HepG2 (cell line): ENCODE measurements around the gene TM9SF4. TPM values are rescaled to one million over a fixed set of nuclear protein-coding genes. Genes with fewer than 3 reads are reported as not detected.

Experiments used
- BORCS8-MEF2B ChIP-seq: sonication (generic); formaldehyde crosslinking; IDR thresholded peaks from 2 replicates; pipeline ENCODE4 v1.8.0; 2022; ENCODE audit warnings: mild to moderate bottlenecking, missing genetic modification reagents
- CTCF ChIP-seq: sonication (generic); formaldehyde crosslinking; IDR thresholded peaks from 2 replicates; pipeline ENCODE4 v1.5.0; 2020; ENCODE audit warnings: mild to moderate bottlenecking, missing genetic modification reagents, moderate library complexity
- GATAD1 ChIP-seq: IDR thresholded peaks from 2 replicates; pipeline ENCODE4 v1.6.1; 2016; ENCODE audit warnings: missing genetic modification reagents, missing compliant biosample characterization
- HNRNPLL ChIP-seq: fragments of 200-400 bp; formaldehyde crosslinking; IDR thresholded peaks from 2 replicates; pipeline ENCODE4 v1.6.1; 2017; ENCODE audit warnings: mild to moderate bottlenecking, low read depth, low read length; ENCODE audit not compliant: poor library complexity, severe bottlenecking
- NAIF1 ChIP-seq: sonication (generic); formaldehyde crosslinking; IDR thresholded peaks from 2 replicates; pipeline ENCODE4 v1.5.0; 2020; ENCODE audit warnings: mild to moderate bottlenecking, missing genetic modification reagents, borderline replicate concordance
- RBM22 ChIP-seq: fragments of 200-400 bp; formaldehyde crosslinking; optimal IDR thresholded peaks from 2 replicates; pipeline ENCODE3; 2017; ENCODE audit warnings: mild to moderate bottlenecking, low read length, moderate library complexity
- RELA ChIP-seq: sonication (generic); formaldehyde crosslinking; IDR thresholded peaks from 2 replicates; pipeline ENCODE4 v1.4.0; 2020; ENCODE audit warnings: missing genetic modification reagents
- SAP130 ChIP-seq: IDR thresholded peaks from 2 replicates; pipeline ENCODE4 v1.6.1; 2016; ENCODE audit warnings: low read depth
- XRCC5 ChIP-seq: fragments of 200-400 bp; formaldehyde crosslinking; optimal IDR thresholded peaks from 2 replicates; pipeline ENCODE3; 2017; ENCODE audit warnings: mild to moderate bottlenecking, low read length
- ZFP36 ChIP-seq: fragments of 150-350 bp; IDR thresholded peaks from 2 replicates; pipeline ENCODE4 v1.6.1; 2018; ENCODE audit warnings: borderline replicate concordance, low read length, low read depth; ENCODE audit not compliant: partially characterized antibody
- ZMYM4 ChIP-seq: sonication (generic); formaldehyde crosslinking; IDR thresholded peaks from 2 replicates; pipeline ENCODE4 v1.8.1; 2023; ENCODE audit warnings: mild to moderate bottlenecking, missing genetic modification reagents
- ZNF10 ChIP-seq: sonication (generic); formaldehyde crosslinking; IDR thresholded peaks from 2 replicates; pipeline ENCODE4 v1.4.0; 2020; ENCODE audit warnings: mild to moderate bottlenecking, low read depth, missing genetic modification reagents, borderline replicate concordance
- ZNF205 ChIP-seq: IDR thresholded peaks from 2 replicates; pipeline ENCODE4 v1.6.1; 2018; ENCODE audit warnings: missing biosample characterization, missing genetic modification reagents
- ZNF333 ChIP-seq: sonication (generic); formaldehyde crosslinking; IDR thresholded peaks from 2 replicates; pipeline ENCODE4 v1.4.0; 2020; ENCODE audit warnings: mild to moderate bottlenecking, missing genetic modification reagents, borderline replicate concordance
- ZNF34 ChIP-seq: sonication (generic); formaldehyde crosslinking; IDR thresholded peaks from 2 replicates; pipeline ENCODE4 v1.4.0; 2020; ENCODE audit warnings: mild to moderate bottlenecking, missing genetic modification reagents, borderline replicate concordance
- ZNF430 ChIP-seq: sonication (generic); formaldehyde crosslinking; IDR thresholded peaks from 2 replicates; pipeline ENCODE4 v1.9.0; 2021; ENCODE audit warnings: mild to moderate bottlenecking, missing genetic modification reagents
- ZNF44 ChIP-seq: sonication (generic); formaldehyde crosslinking; IDR thresholded peaks from 2 replicates; pipeline ENCODE4 v1.5.1; 2020; ENCODE audit warnings: mild to moderate bottlenecking, missing genetic modification reagents
- ZNF451 ChIP-seq: sonication (generic); formaldehyde crosslinking; IDR thresholded peaks from 2 replicates; pipeline ENCODE4 v1.5.0; 2020; ENCODE audit warnings: mild to moderate bottlenecking, missing genetic modification reagents
- ZNF879 ChIP-seq: sonication (generic); formaldehyde crosslinking; IDR thresholded peaks from 2 replicates; pipeline ENCODE4 v1.8.1; 2023; ENCODE audit warnings: missing genetic modification reagents
- ZZZ3 ChIP-seq: sonication (generic); formaldehyde crosslinking; IDR thresholded peaks from 2 replicates; pipeline ENCODE4 v1.4.0; 2020; ENCODE audit warnings: missing genetic modification reagents, mild to moderate bottlenecking, borderline replicate concordance
- polyA plus RNA-seq, 8 experiments: library from polyadenylated mRNA; depleted of rRNA in 3 of 8; stranded (reverse) in 7 of 8; unstranded in 1 of 8; fragments of >200 nt; fragmentation: Illumina TruSeq in 4 of 8; extraction: Trizol in 4 of 8; gene quantifications; 2 replicates each; pipeline versions ENCODE4 v1.2.1 to v1.2.3, GENCODE V29; 2011 to 2016; ENCODE audit warnings: low read depth in 4 of 8, missing spikeins in 1 of 8, mixed read lengths in 1 of 8; ENCODE audit not compliant: insufficient read depth in 1 of 8
- total RNA-seq, 5 experiments: library from RNA; depleted of rRNA; stranded (reverse); fragments of >200 nt; fragmentation: Illumina TruSeq; extraction: Trizol; gene quantifications; 2 replicates each; pipeline ENCODE4 v1.2.3, GENCODE V29; 2016; ENCODE audit warnings: low read depth in 1 of 5
- TF ChIP-seq, protein P1 (sequence below): sonication (generic); formaldehyde crosslinking; IDR thresholded peaks from 2 replicates; pipeline ENCODE4 v1.8.0; 2022; ENCODE audit warnings: missing genetic modification reagents, mild to moderate bottlenecking, moderate library complexity, borderline replicate concordance
- TF ChIP-seq, protein P2 (sequence below): sonication (generic); formaldehyde crosslinking; conservative IDR thresholded peaks from 2 replicates; pipeline ENCODE4 v1.5.0; 2020; ENCODE audit warnings: missing genetic modification reagents
- TF ChIP-seq, protein P3 (sequence below): sonication (generic); formaldehyde crosslinking; IDR thresholded peaks from 2 replicates; pipeline ENCODE4 v1.8.0; 2022; ENCODE audit warnings: missing genetic modification reagents, low read depth, mild to moderate bottlenecking, borderline replicate concordance

The TM9SF4 gene
- total and polyA plus RNA-seq, 2 of the 13 experiments (the other 11 are each of a cell fraction or from before 2014, with no cell fraction given): 53.5 to 171 TPM

GRCh38 chr20:32155017-32155981 is 45.8 kb downstream of the TM9SF4 start (continued):
- peak; percentile 44 for TF ChIP-seq XRCC5
- TF ChIP-seq ZNF10 (CRISPR knock-in tag): no peak
- no peak for TF ChIP-seq ZNF34 (CRISPR knock-in tag)
- no peak for TF ChIP-seq ZNF879
- no peak for TF ChIP-seq HNRNPLL
- no peak for TF ChIP-seq ZFP36
- TF ChIP-seq ZNF44: no peak
- TF ChIP-seq, protein P1, sequence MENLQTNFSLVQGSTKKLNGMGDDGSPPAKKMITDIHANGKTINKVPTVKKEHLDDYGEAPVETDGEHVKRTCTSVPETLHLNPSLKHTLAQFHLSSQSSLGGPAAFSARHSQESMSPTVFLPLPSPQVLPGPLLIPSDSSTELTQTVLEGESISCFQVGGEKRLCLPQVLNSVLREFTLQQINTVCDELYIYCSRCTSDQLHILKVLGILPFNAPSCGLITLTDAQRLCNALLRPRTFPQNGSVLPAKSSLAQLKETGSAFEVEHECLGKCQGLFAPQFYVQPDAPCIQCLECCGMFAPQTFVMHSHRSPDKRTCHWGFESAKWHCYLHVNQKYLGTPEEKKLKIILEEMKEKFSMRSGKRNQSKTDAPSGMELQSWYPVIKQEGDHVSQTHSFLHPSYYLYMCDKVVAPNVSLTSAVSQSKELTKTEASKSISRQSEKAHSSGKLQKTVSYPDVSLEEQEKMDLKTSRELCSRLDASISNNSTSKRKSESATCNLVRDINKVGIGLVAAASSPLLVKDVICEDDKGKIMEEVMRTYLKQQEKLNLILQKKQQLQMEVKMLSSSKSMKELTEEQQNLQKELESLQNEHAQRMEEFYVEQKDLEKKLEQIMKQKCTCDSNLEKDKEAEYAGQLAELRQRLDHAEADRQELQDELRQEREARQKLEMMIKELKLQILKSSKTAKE (CRISPR knock-in tag): no peak
- TF ChIP-seq RELA (CRISPR knock-in tag): peak; percentile 87; the same call in 1 of the 2 replicates
- no peak for TF ChIP-seq ZNF333 (CRISPR knock-in tag)
- no peak for TF ChIP-seq ZNF205
- peak; percentile 88 for TF ChIP-seq RBM22
- no peak for TF ChIP-seq ZNF430 (CRISPR knock-in tag)
- TF ChIP-seq SAP130: peak; percentile 54; the same call in 1 of the 2 replicates
- 0 out of 2 replicates have a peak, but pooled peaks have one; percentile 47 for TF ChIP-seq ZNF451
- TF ChIP-seq ZMYM4 (CRISPR knock-in tag): peak; percentile 50; the same call in 1 of the 2 replicates
- TF ChIP-seq ZZZ3 (CRISPR knock-in tag): no peak
- TF ChIP-seq BORCS8-MEF2B (CRISPR knock-in tag): no peak
- TF ChIP-seq, protein P2, sequence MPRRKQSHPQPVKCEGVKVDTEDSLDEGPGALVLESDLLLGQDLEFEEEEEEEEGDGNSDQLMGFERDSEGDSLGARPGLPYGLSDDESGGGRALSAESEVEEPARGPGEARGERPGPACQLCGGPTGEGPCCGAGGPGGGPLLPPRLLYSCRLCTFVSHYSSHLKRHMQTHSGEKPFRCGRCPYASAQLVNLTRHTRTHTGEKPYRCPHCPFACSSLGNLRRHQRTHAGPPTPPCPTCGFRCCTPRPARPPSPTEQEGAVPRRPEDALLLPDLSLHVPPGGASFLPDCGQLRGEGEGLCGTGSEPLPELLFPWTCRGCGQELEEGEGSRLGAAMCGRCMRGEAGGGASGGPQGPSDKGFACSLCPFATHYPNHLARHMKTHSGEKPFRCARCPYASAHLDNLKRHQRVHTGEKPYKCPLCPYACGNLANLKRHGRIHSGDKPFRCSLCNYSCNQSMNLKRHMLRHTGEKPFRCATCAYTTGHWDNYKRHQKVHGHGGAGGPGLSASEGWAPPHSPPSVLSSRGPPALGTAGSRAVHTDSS (CRISPR knock-in tag): no peak
- TF ChIP-seq, protein P3, sequence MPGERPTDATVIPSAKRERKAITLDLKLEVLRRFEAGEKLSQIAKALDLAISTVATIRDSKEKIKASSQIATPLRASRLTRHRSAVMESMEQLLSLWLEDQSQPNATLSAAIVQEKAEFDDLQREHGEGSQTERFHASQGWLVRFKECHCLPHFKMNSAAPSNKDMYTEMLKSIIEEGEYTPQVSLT (CRISPR knock-in tag): no peak
- 0 out of 2 replicates have a peak, but pooled peaks have one; percentile 20 for TF ChIP-seq GATAD1
- TF ChIP-seq NAIF1: no peak
- peak; percentile 90 for TF ChIP-seq CTCF (CRISPR knock-in tag)
